Activated naive CD4-positive, alpha-beta T cell treated with anti-CD3 and anti-CD28 coated beads, Interleukin-2, amount 50 U/mL, for 24 hours (primary cell): Measurements from ENCODE around the gene AGPS.
A peak's percentile ranks its signal among the peaks of the same experiment; 100 is the strongest.
"Not testable (repeated sequence)": the region's sequence is repeated elsewhere in the genome, so short reads cannot be mapped to it uniquely, and the experiment has no call there.

Source experiments
- H3K27ac Mint-ChIP-seq: one replicate; pipeline ENCODE4 v1.8.0; 2021; ENCODE audit warnings: mild to moderate bottlenecking, mixed read lengths
- H3K27me3 Mint-ChIP-seq: one replicate; pipeline ENCODE4 v1.8.0; 2021; ENCODE audit warnings: mixed read lengths
- H3K36me3 Mint-ChIP-seq: one replicate; pipeline ENCODE4 v1.8.0; 2021; ENCODE audit warnings: mixed read lengths
- H3K4me1 Mint-ChIP-seq: one replicate; pipeline ENCODE4 v1.8.0; 2021; ENCODE audit warnings: mixed read lengths
- H3K4me3 Mint-ChIP-seq: one replicate; pipeline ENCODE4 v1.8.0; 2021; ENCODE audit warnings: mild to moderate bottlenecking, mixed read lengths
- H3K9me3 Mint-ChIP-seq: one replicate; pipeline ENCODE4 v1.8.0; 2021; ENCODE audit warnings: mixed read lengths

Gene AGPS

DNA sequence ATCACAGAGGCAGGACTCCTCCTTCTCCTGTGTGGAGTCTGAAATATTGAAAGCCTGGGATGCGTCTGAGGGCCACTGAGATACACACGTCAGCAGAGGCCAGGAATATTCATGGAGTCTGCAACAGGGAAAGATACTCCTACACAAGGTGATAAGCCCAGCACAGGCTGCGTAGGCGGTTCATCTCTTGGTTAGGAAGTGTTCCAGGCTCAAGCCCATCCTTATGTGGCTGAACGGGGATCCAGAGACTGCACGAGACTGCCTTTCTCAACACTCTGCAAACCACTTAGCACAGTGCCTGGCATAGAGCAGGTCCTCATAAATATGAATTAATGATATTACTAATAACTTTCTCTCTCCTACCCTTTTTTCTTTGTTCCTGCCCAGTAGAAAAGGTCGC is 29.2 kb upstream of the AGPS start:
- Mint-ChIP-seq H3K9me3 (no peaks in the 10 kb centered on the region), H3K27ac (no peak overlapping the region), H3K36me3 (no peaks in the 10 kb centered on the region), H3K27me3 (no peaks in the 10 kb centered on the region), H3K4me3 (no peak overlapping the region), H3K4me1 (no peaks in the 10 kb centered on the region)

DNA sequence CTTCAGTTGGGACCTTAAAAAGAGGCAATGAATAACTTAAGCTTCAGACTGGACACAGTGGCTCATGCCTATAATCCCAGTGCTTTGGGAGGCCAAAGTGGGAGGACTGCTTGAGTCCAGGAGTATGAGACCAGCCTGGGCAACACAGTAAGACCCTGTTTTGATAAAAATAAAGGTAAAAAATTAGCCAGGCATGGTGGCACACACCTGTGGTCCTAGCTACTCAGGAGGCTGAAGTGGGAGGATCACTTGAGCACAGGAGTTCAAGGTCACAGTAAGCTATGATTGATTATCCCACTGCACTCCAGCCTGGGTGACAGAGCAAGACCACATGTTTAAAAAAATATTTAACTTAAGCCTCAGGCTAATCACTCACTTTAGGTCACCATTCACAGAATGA is 26.8 kb upstream of the AGPS start:
- H3K27ac Mint-ChIP-seq, H3K9me3 Mint-ChIP-seq, H3K4me1 Mint-ChIP-seq, H3K4me3 Mint-ChIP-seq, H3K27me3 Mint-ChIP-seq, H3K36me3 Mint-ChIP-seq: not testable (repeated sequence)

DNA sequence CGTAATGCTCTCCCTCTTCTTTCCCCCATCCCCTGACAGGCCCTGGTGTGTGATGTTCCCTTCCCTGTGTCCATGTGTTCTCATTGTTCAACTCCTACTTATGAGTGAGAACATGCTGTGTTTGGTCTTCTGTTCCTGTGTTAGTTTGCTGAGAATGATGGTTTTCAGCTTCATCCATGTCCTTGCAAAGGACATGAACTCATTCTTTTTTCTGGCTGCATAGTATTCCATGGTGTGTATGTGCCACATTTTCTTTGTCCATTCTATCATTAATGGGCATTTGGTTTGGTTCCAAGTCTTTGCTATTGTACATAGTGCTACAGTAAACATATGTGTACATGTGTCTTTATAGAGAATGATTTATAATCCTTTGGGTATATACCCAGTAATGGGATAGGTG is 24.6 kb upstream of the AGPS start:
- peaks cover 12% of the 10 kb centered on the region for H3K36me3 Mint-ChIP-seq
- not testable (repeated sequence) for H3K27me3 Mint-ChIP-seq, H3K27ac Mint-ChIP-seq, H3K4me3 Mint-ChIP-seq, H3K4me1 Mint-ChIP-seq
- peaks cover 16% of the 10 kb centered on the region for H3K9me3 Mint-ChIP-seq

DNA sequence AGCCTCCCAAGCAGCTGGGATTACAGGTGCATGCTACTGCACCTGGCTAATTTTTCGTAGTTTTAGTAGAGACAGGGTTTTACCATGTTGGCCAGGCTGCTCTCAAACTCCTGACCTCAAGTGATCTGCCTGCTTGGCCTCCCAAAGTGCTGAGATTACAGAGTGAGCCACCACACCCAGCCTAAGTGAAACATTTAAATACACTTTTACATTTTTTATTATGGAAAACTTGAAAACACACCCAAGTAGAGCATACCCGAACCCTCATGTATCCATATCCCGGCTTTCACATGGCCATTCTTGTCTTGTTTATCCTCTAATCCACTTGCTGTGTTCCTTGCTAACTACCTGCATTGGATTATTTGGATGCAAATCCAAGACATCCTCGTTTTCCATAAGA is 13.2 kb upstream of the AGPS start:
- Mint-ChIP-seq H3K9me3 (peaks cover 10% of the 10 kb centered on the region), H3K27ac (no peak overlapping the region), H3K27me3 (no peaks in the 10 kb centered on the region), H3K4me1 (no peaks in the 10 kb centered on the region), H3K36me3 (peaks cover 21% of the 10 kb centered on the region), H3K4me3 (no peak overlapping the region)

DNA sequence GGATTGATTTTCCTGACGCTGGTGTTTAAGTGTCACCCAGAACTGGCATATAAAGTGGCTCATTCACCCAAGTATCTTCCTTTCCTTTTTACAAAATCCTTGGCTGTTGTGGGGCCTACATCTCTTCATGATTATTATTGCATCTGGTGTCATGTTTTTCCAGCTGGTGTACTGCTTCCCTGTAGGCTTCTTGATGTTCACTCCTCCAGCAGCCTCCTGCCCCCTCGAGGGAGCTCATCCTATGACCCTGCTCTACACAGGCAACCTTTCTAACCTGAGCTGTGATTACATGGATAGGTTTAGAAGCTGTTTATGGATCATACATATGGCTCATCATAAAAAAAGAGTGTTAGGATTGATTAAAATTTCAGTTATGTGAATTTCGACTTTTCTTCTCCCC is 12.4 kb upstream of the AGPS start:
- Mint-ChIP-seq H3K27ac (no peak overlapping the region), H3K4me1 (no peaks in the 10 kb centered on the region), H3K4me3 (no peak overlapping the region), H3K9me3 (peaks cover 10% of the 10 kb centered on the region), H3K36me3 (peaks cover 20% of the 10 kb centered on the region), H3K27me3 (no peaks in the 10 kb centered on the region)

DNA sequence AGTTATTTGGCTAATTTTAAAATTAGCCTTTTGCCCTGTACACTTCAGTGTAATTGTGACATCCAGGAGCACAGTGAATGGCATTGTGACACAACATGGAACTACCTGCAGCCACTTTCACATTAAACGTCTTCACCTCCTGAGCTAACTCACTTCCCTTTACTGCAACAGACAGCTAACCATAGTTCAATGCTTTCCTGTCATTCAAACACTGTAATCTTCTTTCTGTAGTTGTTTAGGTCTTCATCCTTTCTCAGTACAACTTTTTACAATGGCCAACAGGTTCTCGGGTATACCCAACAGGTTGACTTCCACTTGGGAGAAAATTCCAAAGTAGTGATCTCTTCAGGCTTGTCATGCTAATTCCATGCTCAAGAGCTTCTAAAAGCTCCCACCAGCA is 8.6 kb upstream of the AGPS start:
- Mint-ChIP-seq H3K27ac (no peak overlapping the region), H3K27me3 (no peaks in the 10 kb centered on the region), H3K4me3 (no peak overlapping the region), H3K4me1 (no peaks in the 10 kb centered on the region), H3K36me3 (peaks cover 11% of the 10 kb centered on the region), H3K9me3 (no peaks in the 10 kb centered on the region)

DNA sequence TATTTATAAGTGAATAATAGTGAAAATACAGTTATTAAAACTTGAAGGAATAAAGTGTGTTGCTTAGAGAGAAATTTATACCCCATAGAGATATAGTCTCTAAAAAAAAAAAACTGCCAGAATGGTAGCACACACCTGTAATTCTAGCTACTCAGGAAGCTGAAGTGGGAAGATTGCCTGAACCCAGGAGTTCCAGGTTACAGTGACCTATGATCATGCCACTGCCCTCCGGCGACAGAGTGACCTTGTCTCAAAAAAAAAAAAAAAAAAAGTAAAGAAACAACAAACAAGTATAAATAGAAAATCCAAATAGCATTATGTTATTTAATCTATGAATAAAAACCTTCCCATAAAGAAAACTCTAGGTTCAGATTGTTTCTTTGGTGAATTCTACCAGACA is 7.4 kb upstream of the AGPS start:
- Mint-ChIP-seq H3K27ac (no peak overlapping the region), H3K4me1 (no peaks in the 10 kb centered on the region), H3K36me3 (peaks cover 11% of the 10 kb centered on the region), H3K4me3 (no peak overlapping the region), H3K9me3 (no peaks in the 10 kb centered on the region), H3K27me3 (no peaks in the 10 kb centered on the region)

DNA sequence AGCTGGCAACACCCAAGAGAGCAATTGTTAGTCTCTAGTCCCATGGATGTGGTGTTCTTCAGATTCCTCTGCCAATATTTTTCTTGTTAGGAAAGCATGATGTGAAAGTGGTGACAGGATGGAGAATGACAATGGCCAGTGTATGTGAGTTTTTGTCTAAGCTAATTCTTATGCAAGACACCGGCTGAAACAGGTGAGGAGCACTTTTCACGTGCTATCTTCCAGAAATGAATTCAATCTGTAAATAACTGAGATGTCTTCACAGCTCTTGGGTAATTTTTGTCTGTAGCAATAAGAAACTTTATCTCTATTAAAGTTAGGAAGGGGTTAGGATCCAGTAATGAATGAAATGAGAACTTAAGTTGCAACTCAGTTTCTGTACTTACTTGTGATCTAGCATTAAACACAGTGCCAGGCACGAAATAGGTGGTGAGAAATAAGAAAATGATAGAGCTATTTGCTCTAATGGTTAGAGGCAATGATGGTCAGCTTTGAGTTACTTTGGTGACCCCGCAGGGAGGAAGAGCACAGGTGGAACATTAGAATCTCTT is 676 bp upstream of the AGPS start:
- Mint-ChIP-seq H3K27me3 (no peaks in the 10 kb centered on the region), H3K9me3 (no peaks in the 10 kb centered on the region), H3K4me3 (peak overlapping the region; percentile 97), H3K36me3 (peaks cover 8% of the 10 kb centered on the region), H3K4me1 (peaks cover 45% of the 10 kb centered on the region), H3K27ac (peak overlapping the region; percentile 98)

DNA sequence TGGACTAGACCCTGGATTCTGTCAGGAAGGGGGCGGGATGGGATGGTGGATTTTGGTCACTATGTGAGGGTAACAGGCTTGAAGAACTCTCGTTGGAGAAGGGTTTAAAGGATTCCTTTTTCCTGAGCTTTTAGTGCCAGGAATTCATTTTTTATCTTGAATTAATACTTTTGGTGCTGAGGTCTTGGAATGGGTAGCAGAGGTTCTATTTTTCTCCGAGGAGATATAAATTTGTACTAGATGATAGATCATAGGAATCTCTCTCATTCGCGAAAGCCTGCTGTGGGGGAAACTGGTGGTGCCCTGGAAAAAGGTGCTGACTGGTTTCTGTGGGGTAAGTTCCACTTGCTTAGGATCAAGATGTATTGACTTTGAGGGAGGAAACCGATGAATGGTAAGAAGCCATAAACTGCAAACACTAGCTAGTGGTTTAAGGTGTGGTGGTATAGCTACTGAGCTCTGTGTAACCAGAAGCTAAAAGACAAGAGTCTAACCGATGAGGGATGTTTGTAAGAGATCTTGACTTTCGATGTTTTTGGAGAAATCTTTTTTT is 706 bp downstream of the AGPS start:
- no peaks in the 10 kb centered on the region for H3K9me3 Mint-ChIP-seq
- no peaks in the 10 kb centered on the region for H3K27me3 Mint-ChIP-seq
- H3K36me3 Mint-ChIP-seq: peaks cover 8% of the 10 kb centered on the region
- H3K4me1 Mint-ChIP-seq: peaks cover 59% of the 10 kb centered on the region
- H3K4me3 Mint-ChIP-seq: peak overlapping the region; percentile 97
- H3K27ac Mint-ChIP-seq: peak overlapping the region; percentile 87

DNA sequence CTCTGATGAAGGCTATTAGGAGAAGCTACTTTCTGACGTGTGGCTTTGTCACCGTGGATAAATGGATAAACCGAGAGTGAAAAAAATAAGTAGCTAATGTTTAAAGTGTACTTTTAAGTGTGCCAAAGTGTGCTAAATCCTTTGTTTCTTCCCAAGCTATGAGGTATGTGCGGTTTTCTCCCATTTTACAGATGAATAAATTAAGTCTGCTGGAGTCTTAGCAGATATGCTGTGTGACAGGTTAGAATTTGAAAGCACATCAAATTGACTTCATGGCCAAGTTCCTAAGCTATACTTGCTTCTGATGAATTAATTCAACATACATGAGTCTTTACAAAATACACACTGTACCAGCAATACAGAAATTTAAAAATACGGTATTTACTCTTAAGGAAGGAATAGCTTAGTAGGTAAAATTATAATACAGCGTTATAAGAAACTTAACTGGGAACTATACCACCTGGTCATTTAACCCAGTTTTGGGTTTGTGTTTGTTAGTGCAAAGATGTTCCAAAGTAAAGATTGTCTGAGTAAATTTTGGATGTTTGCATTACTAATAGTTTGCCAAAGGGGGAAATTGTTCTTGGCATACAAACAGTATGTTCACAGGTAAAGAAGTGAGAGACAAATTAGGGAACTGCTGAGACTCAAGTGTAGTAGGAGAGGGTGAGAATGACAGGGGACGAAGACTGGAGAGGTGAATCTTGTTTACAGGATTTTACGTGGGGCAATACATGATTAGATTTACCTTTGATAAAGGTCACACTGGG is 1.4 kb downstream of the AGPS start:
- Mint-ChIP-seq H3K27ac (peak overlapping the region; percentile 5), H3K27me3 (no peaks in the 10 kb centered on the region), H3K4me1 (peaks cover 66% of the 10 kb centered on the region), H3K36me3 (peaks cover 8% of the 10 kb centered on the region), H3K4me3 (peak overlapping the region; percentile 97), H3K9me3 (no peaks in the 10 kb centered on the region)

DNA sequence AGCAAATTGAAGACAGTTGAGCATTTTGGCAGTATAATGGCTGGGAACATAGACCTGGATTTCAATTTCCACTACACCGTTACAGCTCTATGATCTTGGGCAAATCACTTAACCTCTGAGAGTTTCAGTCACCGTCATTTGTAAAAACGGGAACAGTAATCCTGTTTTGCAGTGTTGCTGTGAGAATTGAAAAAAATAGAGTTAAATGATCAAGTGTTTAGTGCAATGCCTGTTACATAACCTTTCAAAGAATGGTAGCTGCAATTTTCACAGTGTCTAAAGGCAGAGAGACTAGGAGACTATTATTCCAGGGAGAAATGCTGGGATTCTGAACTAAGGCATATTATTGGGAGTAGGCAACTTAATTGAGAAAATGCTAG is 2.0 kb downstream of the AGPS start:
- H3K4me3 Mint-ChIP-seq: peak overlapping the region; percentile 97
- H3K36me3 Mint-ChIP-seq: peaks cover 8% of the 10 kb centered on the region
- no peak overlapping the region for H3K27ac Mint-ChIP-seq
- peaks cover 72% of the 10 kb centered on the region for H3K4me1 Mint-ChIP-seq
- no peaks in the 10 kb centered on the region for H3K27me3 Mint-ChIP-seq
- no peaks in the 10 kb centered on the region for H3K9me3 Mint-ChIP-seq

DNA sequence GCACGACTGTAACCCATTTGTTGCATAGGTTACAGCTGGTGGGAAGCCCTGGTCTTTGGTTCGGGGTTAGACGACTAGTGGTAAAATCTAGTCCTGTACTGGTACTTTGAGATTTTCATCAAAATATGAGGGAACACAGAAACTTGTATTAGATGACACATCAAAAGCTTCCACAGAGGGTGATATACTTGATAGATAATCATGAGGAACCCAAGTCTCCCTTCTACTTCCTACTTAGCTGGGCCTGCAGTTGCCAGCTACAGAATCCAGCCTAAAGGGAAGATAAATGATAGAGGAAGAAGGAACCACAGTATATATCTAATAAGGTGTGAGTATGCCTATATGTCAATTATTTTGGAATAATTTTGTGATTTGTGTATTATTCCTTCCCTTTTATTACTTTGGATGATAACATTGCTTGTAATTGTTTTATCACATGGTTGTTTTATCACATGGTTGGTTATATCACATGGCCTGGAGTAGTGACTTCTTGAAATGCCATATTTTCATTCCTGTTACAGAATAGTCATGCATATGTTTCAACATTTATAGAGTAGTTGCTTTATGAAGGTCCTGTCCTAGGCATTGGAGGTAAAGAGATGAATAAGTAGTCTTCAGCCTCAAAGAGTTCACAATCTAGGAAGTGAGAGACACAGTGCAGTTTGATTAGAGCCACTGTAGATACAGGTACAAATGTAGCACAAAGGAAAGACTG is 2.9 kb downstream of the AGPS start:
- H3K36me3 Mint-ChIP-seq: peaks cover 8% of the 10 kb centered on the region
- no peaks in the 10 kb centered on the region for H3K9me3 Mint-ChIP-seq
- peaks cover 78% of the 10 kb centered on the region for H3K4me1 Mint-ChIP-seq
- H3K27me3 Mint-ChIP-seq: no peaks in the 10 kb centered on the region
- H3K27ac Mint-ChIP-seq: no peak overlapping the region
- H3K4me3 Mint-ChIP-seq: no peak overlapping the region

DNA sequence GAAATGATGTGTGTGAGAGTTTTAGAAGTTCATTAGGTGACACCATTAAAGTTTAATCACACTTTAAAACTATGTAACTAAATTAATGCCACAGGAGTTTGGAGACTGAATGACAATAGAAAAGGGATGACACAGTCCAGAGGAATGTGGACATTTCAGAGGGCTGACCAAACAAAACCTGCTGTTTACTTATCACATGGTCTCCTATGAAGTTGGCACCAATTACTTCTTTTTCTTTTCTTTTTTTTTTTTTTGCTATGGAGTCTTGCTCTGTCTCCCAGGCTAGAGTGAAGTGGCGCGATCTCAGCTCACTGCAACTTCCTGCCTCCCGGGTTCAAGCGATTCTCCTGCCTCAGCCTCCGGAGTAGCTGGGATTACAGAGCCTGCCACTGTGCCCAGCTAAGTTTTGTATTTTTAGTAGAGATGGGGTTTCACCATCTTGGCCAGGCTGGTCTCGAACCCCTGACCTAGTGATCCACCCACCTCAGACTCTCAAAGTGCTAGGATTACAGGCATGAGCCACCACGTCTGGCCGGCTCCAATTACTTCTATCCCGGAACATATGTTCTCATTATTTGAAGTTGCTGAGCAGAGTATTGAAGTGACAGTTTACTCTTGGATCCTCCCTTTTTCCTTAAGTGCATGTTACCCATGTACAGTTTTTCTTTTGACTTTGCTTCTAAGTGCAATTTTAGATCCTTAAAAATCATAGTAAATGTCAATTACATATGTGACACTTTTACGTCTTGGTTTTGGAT is 4.3 kb downstream of the AGPS start:
- no peak overlapping the region for H3K4me3 Mint-ChIP-seq
- peaks cover 6% of the 10 kb centered on the region for H3K36me3 Mint-ChIP-seq
- H3K27ac Mint-ChIP-seq: no peak overlapping the region
- H3K4me1 Mint-ChIP-seq: peaks cover 84% of the 10 kb centered on the region
- no peaks in the 10 kb centered on the region for H3K9me3 Mint-ChIP-seq
- H3K27me3 Mint-ChIP-seq: no peaks in the 10 kb centered on the region

DNA sequence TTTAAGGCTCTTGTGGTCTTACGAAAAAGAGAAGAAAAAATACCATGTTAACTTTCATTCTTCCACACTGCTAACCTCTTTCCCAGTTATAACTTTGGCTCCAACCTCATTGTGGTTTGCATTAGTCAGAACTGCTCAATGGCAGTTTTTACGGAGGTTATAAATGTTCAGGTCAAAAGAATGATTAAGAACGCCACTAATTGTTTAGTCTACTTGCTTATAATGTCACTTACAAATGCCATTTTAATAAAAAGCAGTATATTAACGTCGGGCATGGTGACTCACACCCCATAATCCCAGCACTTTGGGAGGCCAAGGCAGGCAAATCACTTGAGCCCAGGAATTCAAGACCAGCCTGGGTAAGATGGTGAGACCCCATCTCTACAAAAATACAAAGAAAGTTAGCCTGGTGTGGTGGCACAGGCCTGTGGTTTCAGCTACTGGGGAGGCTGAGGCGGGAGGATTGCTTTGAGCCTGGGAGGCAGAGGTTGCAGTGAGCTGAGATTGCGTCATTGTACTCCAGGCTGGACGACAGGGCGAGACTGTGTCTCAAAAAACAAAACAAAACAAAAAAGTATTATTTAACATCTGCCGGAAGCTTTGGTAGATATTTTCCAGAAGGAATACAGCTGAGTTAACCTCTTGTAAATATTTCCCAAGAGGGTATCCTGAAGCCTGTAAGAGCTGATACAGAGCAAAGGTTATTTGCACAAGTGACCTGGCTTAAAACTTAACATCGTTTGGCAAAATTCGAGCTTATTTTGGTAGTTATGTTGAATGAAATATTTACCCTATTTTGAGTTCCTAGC is 5.1 kb downstream of the AGPS start:
- peaks cover 88% of the 10 kb centered on the region for H3K4me1 Mint-ChIP-seq
- H3K27ac Mint-ChIP-seq: no peak overlapping the region
- H3K9me3 Mint-ChIP-seq: no peaks in the 10 kb centered on the region
- H3K4me3 Mint-ChIP-seq: no peak overlapping the region
- H3K36me3 Mint-ChIP-seq: peaks cover 4% of the 10 kb centered on the region
- no peaks in the 10 kb centered on the region for H3K27me3 Mint-ChIP-seq

DNA sequence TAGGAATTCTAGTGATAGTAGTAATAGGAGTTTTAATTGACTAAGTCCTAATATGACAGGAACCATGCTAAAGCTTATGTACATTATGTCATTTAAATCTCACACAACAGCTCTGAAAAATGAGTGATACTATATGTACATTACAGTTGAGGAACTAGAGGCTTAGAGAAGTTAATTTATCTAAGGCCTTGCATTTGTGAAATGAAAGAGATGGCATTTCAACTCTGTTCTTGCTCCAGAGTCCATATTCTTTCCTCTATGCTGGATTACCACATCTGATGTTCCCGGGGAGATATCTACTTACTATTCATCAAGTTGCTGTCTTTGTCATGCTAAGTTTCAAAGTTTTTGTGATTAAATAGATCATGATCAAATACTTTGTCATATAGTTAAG is 5.7 kb downstream of the AGPS start:
- Mint-ChIP-seq H3K9me3 (no peaks in the 10 kb centered on the region), H3K36me3 (peaks cover 4% of the 10 kb centered on the region), H3K27me3 (no peaks in the 10 kb centered on the region), H3K27ac (no peak overlapping the region), H3K4me3 (no peak overlapping the region), H3K4me1 (peaks cover 89% of the 10 kb centered on the region)
